ENCODE data around the gene FUBP3.

- TF ChIP-seq CTCF (IDR thresholded peaks at IDR 0.05) (no peak), POLR2A (IDR thresholded peaks at IDR 0.05) (no peak), EP300 (IDR thresholded peaks at IDR 0.05) (no peak)
Observed at GRCh38 chr9:130576176-130576575, 3.2 kb upstream of the FUBP3 start.

Data from stomach (tissue), 4 donors.